ENCODE data around the gene SINHCAF.
"Not testable (repeated sequence)": the region's sequence is repeated elsewhere in the genome, so short reads cannot be mapped to it uniquely, and the experiment has no call there.

Gene SINHCAF

DNA sequence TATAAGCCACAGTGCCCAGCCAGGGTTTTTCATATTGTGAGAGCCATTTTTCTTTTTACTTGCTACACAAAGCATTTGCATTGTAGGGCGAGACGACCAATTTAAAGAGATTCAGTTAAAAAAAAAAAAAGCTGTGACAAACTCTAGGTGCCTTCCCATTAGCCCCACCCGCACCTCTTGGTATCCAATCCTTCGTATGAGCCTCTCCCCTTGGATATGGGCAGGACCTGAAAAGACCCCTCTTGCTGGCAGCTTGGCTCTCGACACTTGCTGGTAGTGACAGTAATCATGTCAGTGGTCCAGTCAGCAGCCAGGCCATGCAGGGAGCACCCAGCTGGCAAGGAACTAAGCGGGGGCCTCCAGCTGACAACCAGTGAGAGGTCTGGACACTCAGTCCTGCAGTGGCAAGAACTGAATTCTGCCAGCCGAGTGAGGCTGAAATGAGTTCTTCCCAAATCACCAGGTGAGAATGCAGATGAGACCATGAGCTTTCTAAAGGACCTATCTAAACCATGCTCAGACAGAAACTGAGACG lies 46.5 kb downstream of the SINHCAF start:
- H3K4me3 ChIP-seq (ENCODE audit: low read depth, low read length): no peak overlapping the region
- DNase-seq (ENCODE audit: low read depth): no peak
- TF ChIP-seq, protein P1, sequence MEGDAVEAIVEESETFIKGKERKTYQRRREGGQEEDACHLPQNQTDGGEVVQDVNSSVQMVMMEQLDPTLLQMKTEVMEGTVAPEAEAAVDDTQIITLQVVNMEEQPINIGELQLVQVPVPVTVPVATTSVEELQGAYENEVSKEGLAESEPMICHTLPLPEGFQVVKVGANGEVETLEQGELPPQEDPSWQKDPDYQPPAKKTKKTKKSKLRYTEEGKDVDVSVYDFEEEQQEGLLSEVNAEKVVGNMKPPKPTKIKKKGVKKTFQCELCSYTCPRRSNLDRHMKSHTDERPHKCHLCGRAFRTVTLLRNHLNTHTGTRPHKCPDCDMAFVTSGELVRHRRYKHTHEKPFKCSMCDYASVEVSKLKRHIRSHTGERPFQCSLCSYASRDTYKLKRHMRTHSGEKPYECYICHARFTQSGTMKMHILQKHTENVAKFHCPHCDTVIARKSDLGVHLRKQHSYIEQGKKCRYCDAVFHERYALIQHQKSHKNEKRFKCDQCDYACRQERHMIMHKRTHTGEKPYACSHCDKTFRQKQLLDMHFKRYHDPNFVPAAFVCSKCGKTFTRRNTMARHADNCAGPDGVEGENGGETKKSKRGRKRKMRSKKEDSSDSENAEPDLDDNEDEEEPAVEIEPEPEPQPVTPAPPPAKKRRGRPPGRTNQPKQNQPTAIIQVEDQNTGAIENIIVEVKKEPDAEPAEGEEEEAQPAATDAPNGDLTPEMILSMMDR (IDR thresholded peaks at IDR 0.05; ENCODE audit: insufficient read depth, low read depth, low read length, missing control alignments): no peak

DNA sequence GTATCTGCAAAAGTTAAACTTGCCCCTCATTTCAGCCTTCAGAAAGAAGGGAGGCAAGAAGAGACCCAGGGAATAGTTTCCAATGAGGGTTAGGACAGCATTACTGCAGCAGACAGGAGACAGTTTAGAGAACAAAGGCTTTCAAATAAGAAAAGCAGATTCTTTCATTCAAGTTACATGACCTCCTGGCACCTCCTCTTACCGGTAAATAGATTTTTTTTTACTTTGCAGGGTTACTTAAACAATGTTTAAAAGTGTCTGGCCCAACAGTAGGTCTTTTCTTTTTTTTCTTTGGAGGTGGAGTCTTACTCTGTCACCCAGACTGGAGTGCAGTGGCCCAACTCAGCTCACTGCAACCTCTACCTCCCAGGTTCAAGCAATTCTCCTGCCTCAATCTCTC lies 47.1 kb downstream of the SINHCAF start:
- no peak overlapping the region for H3K4me3 ChIP-seq (ENCODE audit: low read depth, low read length)
- DNase-seq (ENCODE audit: low read depth): no peak
- TF ChIP-seq, protein P1 (IDR thresholded peaks at IDR 0.05; ENCODE audit: insufficient read depth, low read depth, low read length, missing control alignments): no peak

DNA sequence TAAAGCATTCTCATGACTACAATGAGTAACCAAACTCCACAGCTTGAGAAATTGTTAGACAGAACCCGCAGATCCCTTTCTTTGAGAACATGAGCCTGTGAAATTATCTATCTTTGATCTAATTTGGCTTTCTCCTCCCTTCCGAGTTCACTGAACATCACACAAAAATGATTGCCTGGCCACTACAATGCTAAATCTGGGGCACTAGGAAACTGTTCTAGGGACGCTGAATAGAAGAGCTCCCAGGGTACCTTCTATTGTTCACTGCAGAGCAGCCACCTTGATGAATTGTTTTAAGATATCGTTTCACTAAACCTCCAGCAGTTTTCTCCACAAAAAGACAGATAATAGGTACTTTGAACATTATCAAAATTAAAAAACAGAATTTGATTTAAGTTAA lies 47.5 kb downstream of the SINHCAF start:
- no peak for DNase-seq (ENCODE audit: low read depth)
- TF ChIP-seq, protein P1 (IDR thresholded peaks at IDR 0.05; ENCODE audit: insufficient read depth, low read depth, low read length, missing control alignments): no peak

DNA sequence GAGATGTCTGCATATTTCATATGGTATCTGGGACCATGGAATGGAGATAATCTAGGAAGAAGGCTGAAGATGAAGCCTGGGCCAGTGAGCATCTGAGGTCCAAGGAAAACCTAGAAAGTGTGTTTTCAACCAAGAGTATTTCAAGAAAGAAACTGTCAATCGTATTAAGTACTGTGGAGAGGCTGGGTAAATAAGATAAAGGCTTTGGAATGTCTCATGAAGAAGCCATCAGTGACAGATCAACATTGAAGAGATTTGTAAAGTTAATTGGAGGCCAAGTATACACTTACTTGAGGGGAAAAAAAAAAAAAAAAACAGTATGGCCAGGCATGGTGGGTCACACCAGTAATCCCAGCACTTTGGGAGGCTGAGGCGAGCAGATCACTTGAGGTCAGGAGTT lies 48.9 kb downstream of the SINHCAF start:
- TF ChIP-seq, protein P1 (IDR thresholded peaks at IDR 0.05; ENCODE audit: insufficient read depth, low read depth, low read length, missing control alignments): no peak
- H3K4me3 ChIP-seq (ENCODE audit: low read depth, low read length): no peak overlapping the region

More for the DNA sequence above, 47.5 kb downstream of the SINHCAF start:
- no peak overlapping the region for H3K4me3 ChIP-seq (ENCODE audit: low read depth, low read length)

DNA sequence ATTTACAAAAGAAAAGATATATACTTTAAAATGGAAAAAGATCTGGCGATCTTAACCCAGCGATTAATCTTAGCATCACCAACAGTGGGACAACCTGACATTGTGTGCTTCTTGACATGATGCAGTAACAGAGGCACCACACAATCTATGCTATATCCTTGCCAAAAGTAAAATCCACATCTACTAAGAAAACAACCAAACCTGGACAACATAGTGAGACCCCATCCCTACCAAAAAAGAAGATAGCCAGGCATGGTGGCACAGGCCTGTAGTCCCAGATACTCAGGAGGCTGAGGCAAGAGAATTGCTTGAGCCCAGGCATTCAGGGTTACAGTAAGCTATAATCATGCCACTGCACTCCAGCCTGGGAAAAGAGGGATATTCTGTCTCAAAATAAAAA lies 50.5 kb downstream of the SINHCAF start:
- TF ChIP-seq, protein P1 (IDR thresholded peaks at IDR 0.05; ENCODE audit: insufficient read depth, low read depth, low read length, missing control alignments): no peak
- H3K4me3 ChIP-seq (ENCODE audit: low read depth, low read length): no peak overlapping the region
- no peak for DNase-seq (ENCODE audit: low read depth)

More for the DNA sequence above, 48.9 kb downstream of the SINHCAF start:
- no peak for DNase-seq (ENCODE audit: low read depth)

DNA sequence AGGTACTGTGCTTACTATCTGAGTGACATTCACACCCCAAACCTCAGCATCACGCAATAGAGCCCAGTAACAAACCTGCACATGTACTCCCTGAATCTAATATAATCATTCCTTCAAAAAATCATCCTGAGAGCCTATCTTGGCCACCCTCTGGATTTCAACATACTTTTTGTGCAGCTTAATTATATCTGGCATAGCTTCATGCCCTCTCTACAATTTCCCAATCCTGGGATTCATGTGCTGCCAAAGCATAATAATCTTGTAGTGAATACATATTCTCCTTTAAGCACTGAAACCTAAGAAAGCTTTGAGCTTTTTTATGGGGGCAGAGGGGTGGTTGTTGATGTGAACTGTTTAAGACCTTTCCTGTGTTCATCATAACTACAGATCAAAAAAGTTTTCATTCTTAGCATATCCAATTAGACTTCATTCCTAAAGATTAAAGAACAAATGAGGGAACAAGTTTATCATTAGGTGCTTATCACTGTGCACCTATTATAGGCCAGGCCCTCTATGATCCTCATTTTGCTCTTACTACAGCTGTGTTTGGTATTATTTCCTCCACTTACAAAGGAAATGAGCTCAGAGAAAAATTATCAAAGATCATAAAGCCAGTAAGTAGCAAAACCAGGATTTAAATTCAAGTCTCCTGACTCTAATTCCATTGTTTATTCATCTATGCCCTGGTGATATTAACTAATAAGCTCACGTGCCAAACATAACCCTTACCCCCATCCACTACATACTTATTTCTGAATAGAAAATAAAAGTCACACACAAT lies 51.2 kb downstream of the SINHCAF start:
- TF ChIP-seq, protein P1 (IDR thresholded peaks at IDR 0.05; ENCODE audit: insufficient read depth, low read depth, low read length, missing control alignments): no peak
- DNase-seq (ENCODE audit: low read depth): no peak
- no peak overlapping the region for H3K4me3 ChIP-seq (ENCODE audit: low read depth, low read length)

DNA sequence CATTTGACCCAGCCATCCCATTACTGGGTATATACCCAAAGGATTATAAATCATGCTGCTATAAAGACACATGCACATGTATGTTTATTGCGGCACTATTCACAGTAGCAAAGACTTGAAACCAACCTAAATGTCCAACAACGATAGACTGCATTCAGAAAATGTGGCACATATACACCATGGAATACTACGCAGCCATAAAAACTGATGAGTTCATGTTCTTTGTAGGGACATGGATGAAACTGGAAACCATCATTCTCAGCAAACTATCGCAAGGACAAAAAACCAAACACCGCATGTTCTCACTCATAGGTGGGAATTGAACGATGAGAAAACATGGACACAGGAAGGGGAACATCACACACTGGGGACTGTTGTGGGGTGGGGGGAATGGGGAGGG lies 52.2 kb downstream of the SINHCAF start:
- H3K4me3 ChIP-seq (ENCODE audit: low read depth, low read length); DNase-seq (ENCODE audit: low read depth): not testable (repeated sequence)
